ENCODE results near the gene CABP5.

GRCh38 chr19:48033604-48034003 is 10.3 kb downstream of the CABP5 start:
- TF ChIP-seq CTCF (conservative IDR thresholded peaks at IDR 0.05; ENCODE audit: low read depth in 2 of 2), result no peak
- TF ChIP-seq, protein P1, sequence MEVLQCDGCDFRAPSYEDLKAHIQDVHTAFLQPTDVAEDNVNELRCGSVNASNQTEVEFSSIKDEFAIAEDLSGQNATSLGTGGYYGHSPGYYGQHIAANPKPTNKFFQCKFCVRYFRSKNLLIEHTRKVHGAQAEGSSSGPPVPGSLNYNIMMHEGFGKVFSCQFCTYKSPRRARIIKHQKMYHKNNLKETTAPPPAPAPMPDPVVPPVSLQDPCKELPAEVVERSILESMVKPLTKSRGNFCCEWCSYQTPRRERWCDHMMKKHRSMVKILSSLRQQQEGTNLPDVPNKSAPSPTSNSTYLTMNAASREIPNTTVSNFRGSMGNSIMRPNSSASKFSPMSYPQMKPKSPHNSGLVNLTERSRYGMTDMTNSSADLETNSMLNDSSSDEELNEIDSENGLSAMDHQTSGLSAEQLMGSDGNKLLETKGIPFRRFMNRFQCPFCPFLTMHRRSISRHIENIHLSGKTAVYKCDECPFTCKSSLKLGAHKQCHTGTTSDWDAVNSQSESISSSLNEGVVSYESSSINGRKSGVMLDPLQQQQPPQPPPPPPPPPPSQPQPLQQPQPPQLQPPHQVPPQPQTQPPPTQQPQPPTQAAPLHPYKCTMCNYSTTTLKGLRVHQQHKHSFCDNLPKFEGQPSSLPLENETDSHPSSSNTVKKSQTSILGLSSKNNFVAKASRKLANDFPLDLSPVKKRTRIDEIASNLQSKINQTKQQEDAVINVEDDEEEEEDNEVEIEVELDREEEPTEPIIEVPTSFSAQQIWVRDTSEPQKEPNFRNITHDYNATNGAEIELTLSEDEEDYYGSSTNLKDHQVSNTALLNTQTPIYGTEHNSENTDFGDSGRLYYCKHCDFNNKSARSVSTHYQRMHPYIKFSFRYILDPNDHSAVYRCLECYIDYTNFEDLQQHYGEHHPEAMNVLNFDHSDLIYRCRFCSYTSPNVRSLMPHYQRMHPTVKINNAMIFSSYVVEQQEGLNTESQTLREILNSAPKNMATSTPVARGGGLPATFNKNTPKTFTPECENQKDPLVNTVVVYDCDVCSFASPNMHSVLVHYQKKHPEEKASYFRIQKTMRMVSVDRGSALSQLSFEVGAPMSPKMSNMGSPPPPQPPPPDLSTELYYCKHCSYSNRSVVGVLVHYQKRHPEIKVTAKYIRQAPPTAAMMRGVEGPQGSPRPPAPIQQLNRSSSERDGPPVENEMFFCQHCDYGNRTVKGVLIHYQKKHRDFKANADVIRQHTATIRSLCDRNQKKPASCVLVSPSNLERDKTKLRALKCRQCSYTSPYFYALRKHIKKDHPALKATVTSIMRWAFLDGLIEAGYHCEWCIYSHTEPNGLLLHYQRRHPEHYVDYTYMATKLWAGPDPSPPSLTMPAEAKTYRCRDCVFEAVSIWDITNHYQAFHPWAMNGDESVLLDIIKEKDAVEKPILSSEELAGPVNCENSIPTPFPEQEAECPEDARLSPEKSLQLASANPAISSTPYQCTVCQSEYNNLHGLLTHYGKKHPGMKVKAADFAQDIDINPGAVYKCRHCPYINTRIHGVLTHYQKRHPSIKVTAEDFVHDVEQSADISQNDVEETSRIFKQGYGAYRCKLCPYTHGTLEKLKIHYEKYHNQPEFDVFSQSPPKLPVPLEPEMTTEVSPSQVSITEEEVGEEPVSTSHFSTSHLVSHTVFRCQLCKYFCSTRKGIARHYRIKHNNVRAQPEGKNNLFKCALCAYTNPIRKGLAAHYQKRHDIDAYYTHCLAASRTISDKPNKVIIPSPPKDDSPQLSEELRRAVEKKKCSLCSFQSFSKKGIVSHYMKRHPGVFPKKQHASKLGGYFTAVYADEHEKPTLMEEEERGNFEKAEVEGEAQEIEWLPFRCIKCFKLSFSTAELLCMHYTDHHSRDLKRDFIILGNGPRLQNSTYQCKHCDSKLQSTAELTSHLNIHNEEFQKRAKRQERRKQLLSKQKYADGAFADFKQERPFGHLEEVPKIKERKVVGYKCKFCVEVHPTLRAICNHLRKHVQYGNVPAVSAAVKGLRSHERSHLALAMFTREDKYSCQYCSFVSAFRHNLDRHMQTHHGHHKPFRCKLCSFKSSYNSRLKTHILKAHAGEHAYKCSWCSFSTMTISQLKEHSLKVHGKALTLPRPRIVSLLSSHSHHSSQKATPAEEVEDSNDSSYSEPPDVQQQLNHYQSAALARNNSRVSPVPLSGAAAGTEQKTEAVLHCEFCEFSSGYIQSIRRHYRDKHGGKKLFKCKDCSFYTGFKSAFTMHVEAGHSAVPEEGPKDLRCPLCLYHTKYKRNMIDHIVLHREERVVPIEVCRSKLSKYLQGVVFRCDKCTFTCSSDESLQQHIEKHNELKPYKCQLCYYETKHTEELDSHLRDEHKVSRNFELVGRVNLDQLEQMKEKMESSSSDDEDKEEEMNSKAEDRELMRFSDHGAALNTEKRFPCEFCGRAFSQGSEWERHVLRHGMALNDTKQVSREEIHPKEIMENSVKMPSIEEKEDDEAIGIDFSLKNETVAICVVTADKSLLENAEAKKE (CRISPR knock-in tag; IDR thresholded peaks at IDR 0.05), result no peak
- no peak for TF ChIP-seq EZH2 (IDR thresholded peaks at IDR 0.05; ENCODE audit: low read depth, unreplicated experiment)
- no peak for TF ChIP-seq POLR2AphosphoS5 (IDR thresholded peaks at IDR 0.05; ENCODE audit: low read depth)
- TF ChIP-seq, protein P2, sequence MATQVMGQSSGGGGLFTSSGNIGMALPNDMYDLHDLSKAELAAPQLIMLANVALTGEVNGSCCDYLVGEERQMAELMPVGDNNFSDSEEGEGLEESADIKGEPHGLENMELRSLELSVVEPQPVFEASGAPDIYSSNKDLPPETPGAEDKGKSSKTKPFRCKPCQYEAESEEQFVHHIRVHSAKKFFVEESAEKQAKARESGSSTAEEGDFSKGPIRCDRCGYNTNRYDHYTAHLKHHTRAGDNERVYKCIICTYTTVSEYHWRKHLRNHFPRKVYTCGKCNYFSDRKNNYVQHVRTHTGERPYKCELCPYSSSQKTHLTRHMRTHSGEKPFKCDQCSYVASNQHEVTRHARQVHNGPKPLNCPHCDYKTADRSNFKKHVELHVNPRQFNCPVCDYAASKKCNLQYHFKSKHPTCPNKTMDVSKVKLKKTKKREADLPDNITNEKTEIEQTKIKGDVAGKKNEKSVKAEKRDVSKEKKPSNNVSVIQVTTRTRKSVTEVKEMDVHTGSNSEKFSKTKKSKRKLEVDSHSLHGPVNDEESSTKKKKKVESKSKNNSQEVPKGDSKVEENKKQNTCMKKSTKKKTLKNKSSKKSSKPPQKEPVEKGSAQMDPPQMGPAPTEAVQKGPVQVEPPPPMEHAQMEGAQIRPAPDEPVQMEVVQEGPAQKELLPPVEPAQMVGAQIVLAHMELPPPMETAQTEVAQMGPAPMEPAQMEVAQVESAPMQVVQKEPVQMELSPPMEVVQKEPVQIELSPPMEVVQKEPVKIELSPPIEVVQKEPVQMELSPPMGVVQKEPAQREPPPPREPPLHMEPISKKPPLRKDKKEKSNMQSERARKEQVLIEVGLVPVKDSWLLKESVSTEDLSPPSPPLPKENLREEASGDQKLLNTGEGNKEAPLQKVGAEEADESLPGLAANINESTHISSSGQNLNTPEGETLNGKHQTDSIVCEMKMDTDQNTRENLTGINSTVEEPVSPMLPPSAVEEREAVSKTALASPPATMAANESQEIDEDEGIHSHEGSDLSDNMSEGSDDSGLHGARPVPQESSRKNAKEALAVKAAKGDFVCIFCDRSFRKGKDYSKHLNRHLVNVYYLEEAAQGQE (IDR thresholded peaks at IDR 0.05; ENCODE audit: unreplicated experiment), result no peak
- no peak for TF ChIP-seq EZH2phosphoT487 (IDR thresholded peaks at IDR 0.05; ENCODE audit: unreplicated experiment)
- no peak for TF ChIP-seq JUNB (IDR thresholded peaks at IDR 0.05; ENCODE audit: unreplicated experiment)
- TF ChIP-seq ZNF114 (CRISPR knock-in tag; IDR thresholded peaks at IDR 0.05), result no peak
- TF ChIP-seq CREB1 (CRISPR knock-in tag; IDR thresholded peaks at IDR 0.05; ENCODE audit: low read depth), result no peak
- no peak for TF ChIP-seq ZNF331 (CRISPR knock-in tag; IDR thresholded peaks at IDR 0.05; ENCODE audit: low read depth)
- no peak for TF ChIP-seq NANOG (IDR thresholded peaks at IDR 0.05; ENCODE audit: borderline replicate concordance)
- TF ChIP-seq STAT1 (IDR thresholded peaks at IDR 0.05; ENCODE audit: unreplicated experiment), result no peak
- TF ChIP-seq ETS1 (IDR thresholded peaks at IDR 0.05), result no peak

Data from GM23338 (cell line).